ENCODE data around the gene PPHLN1. TPM values are rescaled to one million over a fixed set of nuclear protein-coding genes. Genes with fewer than 3 reads are reported as not detected.
"Not testable (repeated sequence)": the region's sequence is repeated elsewhere in the genome, so short reads cannot be mapped to it uniquely, and the experiment has no call there.

PPHLN1 gene
- total RNA-seq, 1 donor from 2014 or later, result 56.8 TPM

- no peak for DNase-seq
These were observed 44.0 kb downstream of the PPHLN1 start for GRCh38 chr12:42370013-42370412.

GRCh38 chr12:42372154-42372791 is 46.3 kb downstream of the PPHLN1 start:
- DNase-seq, result peak; percentile 66

GRCh38 chr12:42373669-42374068 is 47.7 kb downstream of the PPHLN1 start:
- DNase-seq, result no peak

- DNase-seq, result no peak
These were observed 54.8 kb downstream of the PPHLN1 start for GRCh38 chr12:42380733-42381132.

GRCh38 chr12:42382013-42382696 is 56.2 kb downstream of the PPHLN1 start:
- DNase-seq, result no peak

- no peak for DNase-seq
These were observed 59.4 kb downstream of the PPHLN1 start for GRCh38 chr12:42385326-42385841.

GRCh38 chr12:42386308-42386707 is 60.3 kb downstream of the PPHLN1 start:
- DNase-seq, result no peak

GRCh38 chr12:42388086-42388485 is 62.1 kb downstream of the PPHLN1 start:
- not testable (repeated sequence) for DNase-seq

GRCh38 chr12:42394429-42394828 is 68.5 kb downstream of the PPHLN1 start:
- no peak for DNase-seq

- DNase-seq, result no peak
These were observed 70.7 kb downstream of the PPHLN1 start for GRCh38 chr12:42396473-42397259.

- no peak for DNase-seq
These were observed 76.9 kb downstream of the PPHLN1 start for GRCh38 chr12:42402821-42403411.

GRCh38 chr12:42407306-42407705 is 81.3 kb downstream of the PPHLN1 start:
- DNase-seq, result no peak

- DNase-seq, result no peak
These were observed 83.5 kb downstream of the PPHLN1 start for GRCh38 chr12:42409471-42409870.

- DNase-seq, result no peak
These were observed 84.4 kb downstream of the PPHLN1 start for GRCh38 chr12:42410340-42410739.

- no peak for DNase-seq
These were observed 94.4 kb downstream of the PPHLN1 start for GRCh38 chr12:42420395-42420794.

- DNase-seq, result peak; percentile 29
These were observed 96.1 kb downstream of the PPHLN1 start for GRCh38 chr12:42421844-42422779.

- no peak for DNase-seq
These were observed 96.8 kb downstream of the PPHLN1 start for GRCh38 chr12:42422785-42423184.

- DNase-seq, result no peak
These were observed 100.8 kb downstream of the PPHLN1 start for GRCh38 chr12:42426746-42427145.

GRCh38 chr12:42428850-42429249 is 102.9 kb downstream of the PPHLN1 start:
- no peak for DNase-seq

- no peak for DNase-seq
These were observed 106.7 kb downstream of the PPHLN1 start for GRCh38 chr12:42432517-42433140.

- no peak for DNase-seq
These were observed 114.6 kb downstream of the PPHLN1 start for GRCh38 chr12:42440608-42441007.
